CD4-positive, CD25-positive, alpha-beta regulatory T cell (primary cell): ENCODE measurements around the gene SLC6A12. TPM values are rescaled to one million over a fixed set of nuclear protein-coding genes. Genes with fewer than 3 reads are reported as not detected.

Experiments
- ATAC-seq, 2 donors: fragments of 150-1000 bp; cut with Tn5 transposase; one replicate each; pipeline ENCODE4 v1.10.0; 2021; ENCODE audit warnings: low read depth in 2 of 2, moderate number of reproducible peaks in 2 of 2, moderate library complexity in 1 of 2
- DNase-seq, 3 donors: peaks; one replicate each; pipeline versions ENCODE4 v3.0.0 to v3.0.0-alpha.2; 2012 to 2022; ENCODE audit warnings: mixed read lengths in 1 of 3
- H3K27ac ChIP-seq: one replicate; pipeline ENCODE4 v1.7.0; 2013; ENCODE audit warnings: mild to moderate bottlenecking, low read length; ENCODE audit not compliant: insufficient read depth, poor library complexity, severe bottlenecking
- H3K27me3 ChIP-seq: one replicate; pipeline ENCODE4 v1.7.0; 2013; ENCODE audit warnings: low read length; ENCODE audit not compliant: control insufficient read depth, insufficient read depth
- H3K36me3 ChIP-seq: one replicate; pipeline ENCODE4 v1.7.0; 2013; ENCODE audit warnings: mild to moderate bottlenecking, low read length, moderate library complexity; ENCODE audit not compliant: control insufficient read depth, insufficient read depth
- H3K4me1 ChIP-seq: 2 replicates; pipeline ENCODE4 v1.7.0; 2013; ENCODE audit warnings: mild to moderate bottlenecking, low read length; ENCODE audit not compliant: insufficient read depth, control insufficient read depth, poor library complexity, severe bottlenecking
- H3K4me3 ChIP-seq: one replicate; pipeline ENCODE4 v1.7.0; 2013; ENCODE audit warnings: low read depth, mild to moderate bottlenecking, low read length, moderate library complexity
- H3K9me3 ChIP-seq, 2 experiments: 1 replicate in 1 of 2; 2 replicates in 1 of 2; pipeline ENCODE4 v1.7.0; 2013; ENCODE audit warnings: low read length in 2 of 2, mild to moderate bottlenecking in 1 of 2, moderate library complexity in 1 of 2; ENCODE audit not compliant: control insufficient read depth in 2 of 2
- H3K27ac Mint-ChIP-seq, 3 donors: one replicate each; pipeline ENCODE4 v1.8.0; 2020 to 2022; ENCODE audit warnings: mild to moderate bottlenecking in 3 of 3, mixed read lengths in 3 of 3, moderate library complexity in 2 of 3
- H3K27me3 Mint-ChIP-seq: one replicate; pipeline ENCODE4 v1.8.0; 2022; ENCODE audit warnings: mild to moderate bottlenecking, mixed read lengths
- H3K36me3 Mint-ChIP-seq: one replicate; pipeline ENCODE4 v1.8.0; 2020; ENCODE audit warnings: mixed read lengths
- H3K4me1 Mint-ChIP-seq, 4 donors: one replicate each; pipeline ENCODE4 v1.8.0; 2020 to 2022; ENCODE audit warnings: mixed read lengths in 4 of 4, mild to moderate bottlenecking in 1 of 4
- H3K4me3 Mint-ChIP-seq, 4 donors: one replicate each; pipeline ENCODE4 v1.8.0; 2020 to 2022; ENCODE audit warnings: mild to moderate bottlenecking in 4 of 4, mixed read lengths in 4 of 4, moderate library complexity in 3 of 4
- H3K9me3 Mint-ChIP-seq, 7 donors: one replicate each; pipeline ENCODE4 v1.8.0; 2020 to 2022; ENCODE audit warnings: mixed read lengths in 7 of 7, mild to moderate bottlenecking in 3 of 7, moderate library complexity in 2 of 7
- polyA plus RNA-seq, 4 donors: library from polyadenylated mRNA; unstranded; fragments of 300-500 nt; fragmentation: Illumina TruSeq; gene quantifications; one replicate each; pipeline ENCODE4 v1.2.3, GENCODE V29; 2021
- total RNA-seq: library from RNA; stranded (reverse); gene quantifications from one replicate; pipeline ENCODE4 v1.2.3, GENCODE V29; 2022

Gene SLC6A12
- total and polyA plus RNA-seq, 5 donors from 2014 or later, result not detected

DNA sequence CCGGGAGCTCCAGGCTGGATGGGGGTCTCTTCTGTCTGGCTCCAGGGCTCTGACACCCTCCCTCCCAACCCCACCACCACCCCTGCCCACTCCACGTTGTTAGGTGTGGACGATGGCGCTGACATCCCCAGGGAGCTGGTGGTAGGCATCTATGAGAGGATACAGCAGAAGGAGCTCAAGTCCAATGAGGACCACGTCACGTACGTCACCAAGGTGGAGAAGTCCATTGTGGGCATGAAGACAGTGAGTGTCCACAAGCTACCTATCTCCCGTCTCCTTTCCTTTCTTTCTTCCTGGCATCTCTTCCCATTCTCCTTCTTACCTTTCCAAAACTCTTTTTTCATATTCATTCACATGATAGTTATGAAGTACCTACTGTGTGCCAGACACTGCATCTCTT lies 52.1 kb downstream of the SLC6A12 start:
- Histone ChIP-seq H3K4me3 (no peak overlapping the region), H3K4me1 (no peaks in the 10 kb centered on the region), H3K9me3 (no peaks in the 10 kb centered on the region), H3K36me3 (no peaks in the 10 kb centered on the region), H3K27me3 (no peaks in the 10 kb centered on the region), H3K27ac (no peak overlapping the region)
- Mint-ChIP-seq H3K27me3 (peaks cover 13% of the 10 kb centered on the region), H3K4me3 (no peak overlapping the region), H3K36me3 (no peaks in the 10 kb centered on the region), H3K27ac (no peak overlapping the region), H3K4me1 (peaks cover 0 to 12% (median 0%) of the 10 kb centered on the region in 4 donors), H3K9me3 (peaks cover 0 to 5% (median 0%) of the 10 kb centered on the region in 7 donors)
- ATAC-seq (no peak), DNase-seq (no peak)

DNA sequence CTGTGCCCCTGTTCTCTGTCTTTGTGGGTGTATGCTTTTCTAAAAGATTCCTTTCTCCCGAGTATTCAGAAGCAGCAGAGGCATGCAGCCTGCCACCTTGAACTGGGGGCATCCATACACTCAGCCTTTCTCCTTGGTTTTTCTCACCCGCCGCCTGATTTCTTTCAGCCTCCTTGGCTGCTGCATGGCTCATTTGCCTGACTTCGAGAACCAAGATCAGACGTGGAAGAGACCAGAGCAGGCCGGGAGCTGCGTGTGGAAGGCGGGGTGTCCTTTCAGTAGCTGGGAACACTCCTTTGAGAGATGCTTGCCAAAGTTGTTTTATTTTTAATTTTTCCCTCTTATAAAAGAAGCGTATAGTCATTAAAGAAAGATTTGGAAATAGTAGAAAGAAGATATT lies 53.1 kb downstream of the SLC6A12 start:
- no peak overlapping the region for H3K27ac Mint-ChIP-seq
- peaks cover 13% of the 10 kb centered on the region for H3K27me3 Mint-ChIP-seq
- no peaks in the 10 kb centered on the region for H3K36me3 ChIP-seq
- no peaks in the 10 kb centered on the region for H3K36me3 Mint-ChIP-seq
- no peaks in the 10 kb centered on the region for H3K9me3 ChIP-seq
- DNase-seq (no peak), ATAC-seq (no peak)
- H3K4me3 ChIP-seq, result no peak overlapping the region
- H3K4me1 ChIP-seq, result no peaks in the 10 kb centered on the region
- H3K4me3 Mint-ChIP-seq, result no peak overlapping the region
- H3K27me3 ChIP-seq, result no peaks in the 10 kb centered on the region
- H3K9me3 Mint-ChIP-seq, result peaks cover 0 to 5% (median 0%) of the 10 kb centered on the region in 7 donors
- H3K4me1 Mint-ChIP-seq, result peaks cover 0 to 12% (median 0%) of the 10 kb centered on the region in 4 donors
- no peak overlapping the region for H3K27ac ChIP-seq

DNA sequence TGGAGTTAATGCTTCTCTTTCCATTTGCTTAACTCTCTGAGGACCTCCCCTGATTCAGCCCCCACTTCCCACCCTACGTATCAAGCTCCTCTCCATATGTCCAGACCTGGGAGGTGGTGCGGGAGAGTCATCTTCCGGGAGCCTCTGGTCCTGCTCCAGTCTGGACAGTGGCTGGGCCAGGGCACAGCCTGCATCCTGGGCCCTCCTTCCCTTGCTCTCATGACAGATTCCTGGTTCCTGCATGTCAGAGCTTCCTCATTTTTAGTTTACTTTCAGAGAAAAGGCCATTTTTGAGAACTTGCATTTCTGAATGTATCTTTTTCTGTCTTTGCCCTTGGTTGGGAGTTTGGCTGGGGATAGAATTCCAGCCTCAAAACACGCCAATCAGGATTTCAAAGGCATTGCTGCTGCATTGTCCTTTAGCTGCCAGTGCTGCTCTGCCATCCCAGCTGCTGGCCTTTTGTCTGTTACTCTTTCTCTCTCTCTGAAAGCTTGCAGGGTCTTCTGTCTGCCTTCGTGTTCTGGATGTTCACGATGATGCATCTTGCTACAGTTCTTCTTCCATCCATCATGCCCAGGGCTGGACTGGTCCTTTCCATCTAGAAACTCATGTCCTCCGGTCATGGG lies 54.7 kb downstream of the SLC6A12 start:
- Mint-ChIP-seq H3K36me3 (no peaks in the 10 kb centered on the region), H3K4me3 (no peak overlapping the region), H3K27ac (no peak overlapping the region), H3K9me3 (peaks cover 0 to 5% (median 0%) of the 10 kb centered on the region in 7 donors), H3K27me3 (peaks cover 13% of the 10 kb centered on the region), H3K4me1 (peaks cover 0 to 7% (median 0%) of the 10 kb centered on the region in 4 donors)
- ATAC-seq (no peak), DNase-seq (no peak)
- Histone ChIP-seq H3K9me3 (no peaks in the 10 kb centered on the region), H3K27me3 (no peaks in the 10 kb centered on the region), H3K36me3 (no peaks in the 10 kb centered on the region), H3K4me3 (no peak overlapping the region), H3K27ac (no peak overlapping the region), H3K4me1 (no peaks in the 10 kb centered on the region)

DNA sequence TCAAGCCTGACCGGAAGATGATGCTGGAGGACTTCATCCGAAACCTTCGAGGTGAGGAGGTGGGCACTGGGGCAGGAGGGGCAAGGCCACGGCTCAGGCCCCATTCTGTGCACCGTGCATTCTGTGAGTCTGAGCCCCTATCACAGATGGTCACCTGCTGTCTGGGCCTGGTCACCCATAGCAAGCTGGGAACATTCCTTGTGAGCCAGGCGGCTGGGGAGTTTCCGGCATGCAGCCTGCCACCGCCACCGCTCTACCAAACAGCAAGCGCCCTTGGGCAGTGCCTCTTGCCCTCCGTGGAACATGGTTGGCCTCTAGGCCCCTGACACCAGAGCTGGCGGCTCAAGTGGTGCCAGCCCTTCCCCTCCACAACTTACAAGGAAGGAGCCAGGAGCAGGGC lies 56.3 kb downstream of the SLC6A12 start:
- Histone ChIP-seq H3K27ac (no peak overlapping the region), H3K9me3 (no peaks in the 10 kb centered on the region), H3K36me3 (no peaks in the 10 kb centered on the region), H3K4me1 (no peaks in the 10 kb centered on the region), H3K27me3 (no peaks in the 10 kb centered on the region), H3K4me3 (no peak overlapping the region)
- Mint-ChIP-seq H3K4me3 (no peak overlapping the region), H3K27me3 (peaks cover 11% of the 10 kb centered on the region), H3K36me3 (no peaks in the 10 kb centered on the region), H3K9me3 (peaks cover 0 to 5% (median 0%) of the 10 kb centered on the region in 7 donors), H3K4me1 (peaks cover 0 to 6% (median 2%) of the 10 kb centered on the region in 4 donors), H3K27ac (no peak overlapping the region)
- ATAC-seq (no peak), DNase-seq (no peak)

DNA sequence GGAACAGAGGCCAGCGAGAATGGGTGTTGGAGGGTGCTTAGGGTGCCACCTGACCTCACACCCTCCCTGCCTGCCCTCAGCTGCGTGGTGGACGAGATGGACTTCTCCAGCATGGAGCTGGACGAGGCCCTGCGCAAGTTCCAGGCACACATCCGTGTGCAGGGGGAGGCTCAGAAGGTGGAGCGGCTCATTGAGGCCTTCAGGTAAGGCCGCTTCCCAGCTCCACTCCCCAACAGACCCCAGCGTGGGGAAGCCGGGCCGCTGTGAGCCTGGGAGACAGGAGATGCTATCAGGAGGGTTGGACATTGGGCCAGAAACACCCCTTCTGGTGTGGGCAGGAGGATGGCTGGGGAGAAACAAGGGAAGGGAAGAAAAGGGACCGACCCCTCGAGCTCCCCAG lies 57.0 kb downstream of the SLC6A12 start:
- no peaks in the 10 kb centered on the region for H3K9me3 ChIP-seq
- DNase-seq, result no peak
- H3K4me1 Mint-ChIP-seq, result peaks cover 0 to 6% (median 2%) of the 10 kb centered on the region in 4 donors
- H3K36me3 ChIP-seq, result no peaks in the 10 kb centered on the region
- H3K27ac ChIP-seq, result no peak overlapping the region
- no peaks in the 10 kb centered on the region for H3K36me3 Mint-ChIP-seq
- H3K27me3 Mint-ChIP-seq, result peaks cover 11% of the 10 kb centered on the region
- H3K27ac Mint-ChIP-seq, result no peak overlapping the region
- H3K4me3 ChIP-seq, result no peak overlapping the region
- H3K27me3 ChIP-seq, result no peaks in the 10 kb centered on the region
- no peak overlapping the region for H3K4me3 Mint-ChIP-seq
- peaks cover 0 to 5% (median 0%) of the 10 kb centered on the region in 7 donors for H3K9me3 Mint-ChIP-seq
- H3K4me1 ChIP-seq, result no peaks in the 10 kb centered on the region
- no peak for ATAC-seq

DNA sequence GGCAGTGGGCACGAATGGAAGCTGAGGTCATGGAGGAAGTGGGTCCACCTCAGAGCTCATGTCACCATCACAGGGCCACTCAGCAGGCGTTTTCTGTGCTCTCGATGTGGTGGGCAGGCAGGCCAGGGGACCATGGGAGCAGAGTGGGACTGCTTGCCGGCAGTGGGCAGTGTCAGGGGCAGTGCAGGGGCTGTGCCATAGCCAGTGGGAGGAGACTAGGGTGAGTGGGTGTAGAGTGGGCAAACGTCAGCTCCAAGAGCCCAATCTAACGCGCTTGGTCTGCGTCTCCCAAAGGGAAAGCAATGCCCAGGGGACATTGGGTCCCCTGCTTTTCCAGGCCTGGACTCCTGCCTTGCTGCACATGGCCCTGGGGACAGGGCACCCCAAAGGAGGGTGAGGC lies 58.3 kb downstream of the SLC6A12 start:
- Mint-ChIP-seq H3K36me3 (no peaks in the 10 kb centered on the region), H3K27ac (no peak overlapping the region)

DNA sequence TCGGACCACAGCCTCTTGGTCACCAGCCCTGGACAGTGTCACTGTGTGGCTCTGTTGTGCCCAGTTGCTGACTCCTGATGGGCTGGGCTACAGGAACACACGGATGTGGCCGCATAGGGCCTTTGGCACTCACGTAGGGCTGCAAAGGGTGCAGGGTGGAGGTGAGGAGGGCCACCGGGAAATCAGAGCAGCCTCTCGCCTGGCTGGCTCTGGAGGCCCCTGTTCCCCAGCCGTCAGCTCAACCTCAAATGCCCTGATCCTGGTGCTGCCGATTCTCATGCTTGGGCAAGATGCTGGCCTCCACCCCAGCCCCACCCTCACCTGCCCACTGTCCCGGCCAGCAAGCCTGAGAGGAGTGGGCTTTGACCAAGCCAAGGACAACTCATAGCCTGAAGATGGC lies 59.0 kb downstream of the SLC6A12 start:
- Mint-ChIP-seq H3K36me3 (no peaks in the 10 kb centered on the region), H3K4me1 (peaks cover 0 to 6% (median 2%) of the 10 kb centered on the region in 4 donors), H3K4me3 (no peak overlapping the region)

More for the DNA sequence above, 58.3 kb downstream of the SLC6A12 start:
- no peak for ATAC-seq
- Histone ChIP-seq H3K36me3 (no peaks in the 10 kb centered on the region), H3K27me3 (no peaks in the 10 kb centered on the region), H3K4me3 (no peak overlapping the region), H3K27ac (no peak overlapping the region), H3K9me3 (no peaks in the 10 kb centered on the region), H3K4me1 (no peaks in the 10 kb centered on the region)
- H3K27me3 Mint-ChIP-seq, result peaks cover 8% of the 10 kb centered on the region
- H3K9me3 Mint-ChIP-seq, result peaks cover 0 to 3% (median 0%) of the 10 kb centered on the region in 7 donors
- H3K4me3 Mint-ChIP-seq, result no peak overlapping the region
- no peak for DNase-seq
- peaks cover 0 to 6% (median 2%) of the 10 kb centered on the region in 4 donors for H3K4me1 Mint-ChIP-seq

DNA sequence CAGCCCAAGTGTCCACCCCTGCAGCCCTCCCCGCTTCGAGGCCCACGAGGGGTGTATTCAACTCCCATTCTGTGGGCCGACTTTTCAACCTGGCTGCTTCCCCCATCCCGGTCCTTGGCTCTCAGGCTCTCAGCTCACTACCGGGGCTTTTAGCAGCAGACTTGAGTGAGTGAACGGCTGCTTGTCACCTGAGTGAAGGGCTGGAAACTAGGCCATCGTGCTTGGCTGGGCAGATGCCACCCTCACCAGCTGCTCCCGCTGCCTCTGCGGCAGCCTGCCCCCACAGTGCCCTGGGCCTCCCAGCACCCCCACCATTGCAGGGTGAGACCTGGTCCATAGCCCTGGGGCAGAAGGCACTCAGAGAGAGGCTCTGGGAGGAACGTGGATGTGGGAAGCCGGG lies 59.9 kb downstream of the SLC6A12 start:
- Histone ChIP-seq H3K9me3 (no peaks in the 10 kb centered on the region), H3K4me1 (no peaks in the 10 kb centered on the region), H3K4me3 (no peak overlapping the region), H3K27me3 (no peaks in the 10 kb centered on the region), H3K36me3 (no peaks in the 10 kb centered on the region), H3K27ac (no peak overlapping the region)
- Mint-ChIP-seq H3K27ac (no peak overlapping the region), H3K4me3 (no peak overlapping the region), H3K9me3 (peaks cover 0 to 6% (median 0%) of the 10 kb centered on the region in 7 donors), H3K27me3 (peaks cover 6% of the 10 kb centered on the region), H3K36me3 (no peaks in the 10 kb centered on the region), H3K4me1 (peaks cover 0 to 4% (median 0%) of the 10 kb centered on the region in 4 donors)
- DNase-seq (no peak), ATAC-seq (no peak)

More for the DNA sequence above, 59.0 kb downstream of the SLC6A12 start:
- Histone ChIP-seq H3K4me1 (no peaks in the 10 kb centered on the region), H3K27me3 (no peaks in the 10 kb centered on the region), H3K9me3 (no peaks in the 10 kb centered on the region), H3K27ac (no peak overlapping the region), H3K36me3 (no peaks in the 10 kb centered on the region), H3K4me3 (no peak overlapping the region)
- H3K27me3 Mint-ChIP-seq, result peaks cover 8% of the 10 kb centered on the region
- ATAC-seq, result no peak
- H3K9me3 Mint-ChIP-seq, result peaks cover 0 to 6% (median 0%) of the 10 kb centered on the region in 7 donors
- DNase-seq, result no peak
- no peak overlapping the region for H3K27ac Mint-ChIP-seq
